ENCODE data around the gene ORM2.

ORM2 gene

DNA sequence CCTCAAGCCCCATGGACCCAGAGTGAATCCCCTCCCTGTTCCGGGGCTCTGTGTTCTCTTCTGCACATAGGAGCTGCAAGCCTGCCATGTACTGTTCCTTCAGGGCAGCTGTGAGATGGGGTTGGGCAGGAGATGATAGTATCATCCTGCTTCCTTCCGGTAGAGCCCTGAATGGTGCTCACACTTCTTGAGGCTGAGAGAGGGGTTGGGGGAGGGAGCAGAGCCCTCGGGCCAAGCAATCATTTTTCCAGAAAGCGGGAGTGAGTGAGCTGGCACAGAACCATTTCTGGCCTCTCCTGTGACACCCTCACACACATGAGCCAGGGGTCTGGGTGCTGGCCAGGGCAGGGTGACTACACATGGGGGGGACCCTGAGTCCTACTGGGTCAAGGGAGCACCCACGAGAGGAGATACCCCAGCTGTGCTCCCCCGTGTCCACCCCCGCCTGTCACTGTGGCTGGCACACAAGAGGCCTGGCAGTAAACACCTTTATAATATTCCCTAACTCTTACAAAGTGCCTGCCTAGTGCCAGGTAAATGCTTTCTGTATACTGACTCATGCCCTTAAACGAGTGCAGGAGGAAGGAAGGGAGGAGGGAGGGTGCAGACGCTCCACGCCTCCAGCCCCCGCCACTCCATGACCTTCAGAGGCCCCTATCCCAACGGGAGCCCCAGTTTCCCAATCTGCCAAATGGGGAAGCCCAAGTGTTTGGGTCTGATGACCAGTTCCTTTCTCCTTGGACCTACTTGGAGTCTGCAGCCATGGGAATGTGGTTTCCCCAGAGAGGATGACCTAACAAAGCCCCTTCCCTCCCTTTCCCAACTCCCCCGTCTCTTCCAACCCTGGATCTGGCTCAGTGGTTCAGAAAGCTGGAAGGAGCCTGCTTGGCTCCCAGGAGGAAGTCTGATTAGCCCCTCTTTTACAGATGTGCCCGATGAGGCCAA is 42.6 kb downstream of the ORM2 start:
- peak; percentile 57 for DNase-seq (ENCODE audit: low spot score)

DNA sequence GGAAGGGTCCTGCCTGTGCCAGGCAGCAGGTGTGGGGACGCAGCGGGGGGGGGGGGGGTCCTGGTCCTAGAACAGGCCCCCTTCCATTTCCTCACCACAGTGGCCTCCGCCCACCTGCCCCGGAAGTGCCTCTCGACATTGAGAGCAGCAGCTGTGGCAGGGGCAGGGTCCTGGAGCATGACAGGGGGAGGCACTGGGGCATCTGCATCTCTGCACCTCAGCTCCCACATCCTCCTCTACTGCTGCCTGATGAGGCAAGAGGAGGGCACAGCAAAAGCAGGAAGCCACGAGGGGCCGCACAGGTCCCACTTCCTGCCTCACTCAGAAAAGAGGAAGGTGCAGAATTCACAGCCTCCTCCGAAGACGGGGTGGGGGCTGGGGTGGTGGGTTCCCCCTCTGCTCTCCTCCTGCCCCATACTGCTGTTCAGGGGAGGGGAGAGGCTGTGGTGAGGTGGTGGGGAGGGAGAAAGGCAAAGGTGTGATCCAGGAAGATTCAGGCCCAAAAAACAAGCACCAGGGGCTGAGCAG is 43.3 kb downstream of the ORM2 start:
- DNase-seq (ENCODE audit: low spot score), result peak; percentile 79

DNA sequence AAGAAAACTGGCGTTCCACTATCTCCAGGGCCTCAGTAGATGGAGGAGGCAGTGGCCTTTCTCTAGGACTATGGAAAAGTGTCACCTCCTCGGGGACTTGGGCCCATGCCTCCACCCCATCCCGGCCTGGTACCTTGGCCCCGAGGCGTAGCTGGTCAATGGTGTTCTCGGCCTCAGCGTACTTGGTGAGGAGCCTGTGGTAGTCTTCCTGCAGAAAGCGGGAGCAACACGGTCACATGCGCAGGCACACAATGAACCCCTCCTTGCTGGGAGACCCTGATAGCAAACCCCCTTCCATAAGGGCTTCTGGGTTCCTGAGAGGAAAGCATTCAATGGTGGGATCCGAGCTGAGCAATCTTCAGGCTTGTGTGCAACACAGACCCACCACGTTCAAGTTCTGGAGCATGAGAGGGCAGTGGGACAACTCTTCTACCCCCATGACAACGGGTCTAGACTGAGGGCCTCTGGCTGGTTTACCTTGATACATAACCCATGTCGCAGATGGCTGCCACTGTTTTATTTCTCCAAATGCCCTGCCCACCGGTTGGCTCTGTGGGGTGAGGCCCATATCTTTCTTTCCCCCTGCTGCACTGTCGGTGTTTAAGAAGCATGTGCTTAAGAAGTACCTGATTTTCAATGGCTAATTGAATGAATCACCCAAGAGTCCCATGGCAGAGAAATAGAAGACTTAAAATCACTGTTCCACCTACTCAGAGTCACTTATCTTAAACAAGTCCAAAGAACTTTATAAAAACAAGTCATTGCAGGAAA is 44.5 kb downstream of the ORM2 start:
- DNase-seq (ENCODE audit: low spot score), result no peak

DNA sequence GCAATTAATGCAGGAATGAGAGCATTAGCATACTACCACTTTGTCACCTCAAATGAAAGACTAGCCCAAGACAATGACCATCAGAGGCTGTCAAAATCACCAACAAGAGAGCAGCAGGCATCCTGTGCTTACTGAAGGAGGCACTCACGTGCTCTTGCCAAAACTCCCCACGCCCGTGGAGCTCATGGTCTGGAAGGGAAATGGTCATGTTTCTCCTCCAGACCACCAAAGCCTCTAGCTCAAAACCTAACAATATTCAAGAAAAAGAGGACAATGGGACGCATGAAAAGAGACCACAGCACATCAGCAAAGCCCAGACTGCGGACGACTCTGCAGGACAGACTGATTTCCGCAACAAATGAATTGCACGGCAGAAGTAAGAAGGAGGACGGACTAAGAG is 45.3 kb downstream of the ORM2 start:
- DNase-seq (ENCODE audit: low spot score), result no peak

DNA sequence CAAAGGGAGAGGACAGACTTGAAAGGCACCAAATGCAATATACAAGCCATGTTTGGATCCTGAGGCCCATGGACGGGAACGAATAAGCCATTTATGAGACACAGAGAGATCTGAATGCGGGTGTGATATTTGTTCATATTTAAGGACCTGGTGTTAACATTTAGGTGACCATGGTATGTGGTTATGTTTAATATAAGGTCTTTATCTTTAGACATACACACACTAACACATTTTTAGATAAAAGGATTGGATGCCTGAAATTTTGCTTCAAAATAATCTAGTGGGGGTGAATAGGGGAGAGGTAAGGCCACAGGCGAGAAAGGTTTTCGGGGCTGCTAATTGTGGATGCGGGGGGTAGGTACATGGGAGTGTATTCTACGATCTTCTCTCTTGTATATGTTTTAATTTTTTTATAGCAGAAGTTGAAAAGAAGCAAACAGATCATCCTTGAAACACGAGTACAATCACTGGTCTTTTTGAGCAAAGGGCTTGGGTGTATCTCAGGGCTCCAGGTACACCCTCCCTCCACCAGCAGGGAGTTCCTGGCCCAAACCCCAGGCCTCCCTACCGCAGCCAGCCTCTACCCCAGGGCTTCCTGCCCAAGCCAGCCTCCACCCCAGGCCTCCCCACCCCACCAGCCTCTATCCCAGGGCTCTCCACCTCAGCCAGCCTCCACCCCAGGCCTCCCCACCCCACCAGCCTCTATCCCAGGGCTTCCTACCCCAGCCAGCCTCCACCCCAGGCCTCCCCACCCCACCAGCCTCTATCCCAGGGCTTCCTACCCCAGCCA is 45.9 kb downstream of the ORM2 start:
- DNase-seq (ENCODE audit: low spot score), result no peak

DNA sequence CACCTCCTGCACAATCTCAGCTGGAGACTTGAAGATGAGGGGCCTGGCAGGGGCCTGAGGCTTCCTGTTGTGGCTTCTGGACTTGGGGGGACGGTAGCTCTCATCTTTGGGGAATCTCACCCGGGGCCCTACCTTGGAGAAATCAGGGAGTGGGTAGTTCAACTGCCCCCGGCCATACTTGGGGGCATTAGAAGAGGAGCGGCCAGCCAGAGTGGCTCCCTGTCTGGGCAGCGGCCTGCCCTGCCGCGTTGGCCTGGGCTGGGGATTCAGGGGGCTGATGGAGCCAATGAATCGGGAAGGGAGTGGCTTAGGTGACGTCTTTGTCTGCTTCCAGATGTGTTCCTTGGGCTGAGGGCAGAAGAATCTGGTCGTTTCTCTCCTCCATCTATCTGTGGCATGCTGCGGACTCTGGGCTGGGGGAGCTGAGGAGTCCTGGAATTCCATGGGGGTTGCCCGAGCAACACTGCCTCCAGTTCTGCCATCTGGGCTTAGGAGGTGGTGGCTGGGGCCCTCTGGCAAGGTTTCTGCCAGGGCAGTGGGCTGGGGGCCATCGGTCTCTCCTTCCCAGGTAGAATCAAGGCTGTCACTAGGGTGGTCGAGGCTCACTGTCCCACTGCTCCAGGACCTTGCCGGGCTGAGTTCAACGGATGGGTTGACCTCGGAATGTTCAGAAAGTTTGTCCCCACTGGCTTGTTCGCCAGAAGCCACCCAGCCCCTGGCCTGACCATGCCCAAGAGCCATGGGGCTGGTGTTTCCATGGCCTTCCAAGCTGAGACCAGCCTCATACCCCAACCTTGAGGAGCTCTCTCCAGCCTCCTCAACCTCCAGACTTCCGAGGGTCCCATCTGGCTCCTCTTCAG is 47.1 kb downstream of the ORM2 start:
- DNase-seq (ENCODE audit: low spot score), result no peak

DNA sequence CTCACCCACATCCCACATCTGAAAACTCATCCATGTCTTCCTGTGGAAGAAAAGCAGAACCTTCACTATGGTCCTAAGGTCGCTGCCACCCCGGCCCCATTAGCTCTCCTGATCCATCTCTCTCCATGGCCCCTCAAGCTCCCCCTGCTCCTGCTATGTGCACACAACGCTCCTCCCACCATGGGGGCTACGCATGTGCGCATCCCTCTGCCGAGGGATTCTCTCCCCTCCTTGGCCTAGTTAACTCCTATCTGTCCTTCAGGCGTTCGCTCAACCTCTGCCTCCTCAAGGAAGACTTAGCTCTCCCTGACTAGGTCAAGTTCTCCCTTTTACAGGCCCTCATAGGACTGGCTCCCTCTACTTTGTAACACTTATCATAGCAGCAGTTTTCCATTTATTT is 48.3 kb downstream of the ORM2 start:
- DNase-seq (ENCODE audit: low spot score), result no peak

DNA sequence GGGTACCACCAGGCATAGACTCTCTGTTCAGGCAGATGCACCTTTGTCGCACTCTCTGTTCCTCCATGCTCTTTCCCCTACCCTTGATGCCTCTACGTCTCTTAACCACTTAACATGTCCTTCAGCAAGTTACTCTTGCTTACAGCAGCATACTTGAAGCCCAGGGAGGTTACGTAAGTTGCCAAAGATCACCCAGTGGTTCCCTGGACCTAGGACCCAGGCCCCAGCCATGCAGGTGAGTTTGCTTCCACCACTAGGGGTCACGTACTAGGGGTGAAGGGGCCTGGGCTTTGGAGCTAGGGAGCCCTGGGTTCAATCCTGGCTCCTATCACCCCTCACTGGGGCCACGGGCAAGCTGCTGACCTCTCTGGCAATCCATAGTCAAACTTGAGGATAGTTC is 49.2 kb downstream of the ORM2 start:
- DNase-seq (ENCODE audit: low spot score), result no peak
